ENCODE data around the gene ITGA8.

The ITGA8 gene

GRCh38 chr10:15550950-15551349 is 168.8 kb downstream of the ITGA8 start:
- no peak for TF ChIP-seq CTCF (IDR thresholded peaks at IDR 0.05; ENCODE audit: low read depth, low read length, missing control alignments)
- no peak overlapping the region for H3K4me3 ChIP-seq (ENCODE audit: low read depth, low read length)
- no peak for DNase-seq (ENCODE audit: low read depth)

- DNase-seq (ENCODE audit: low read depth): no peak
- H3K4me3 ChIP-seq (ENCODE audit: low read depth, low read length): no peak overlapping the region
- TF ChIP-seq CTCF (IDR thresholded peaks at IDR 0.05; ENCODE audit: low read depth, low read length, missing control alignments): no peak
Observed at GRCh38 chr10:15548331-15548730, 171.4 kb downstream of the ITGA8 start.

- DNase-seq (ENCODE audit: low read depth): no peak
- no peak for TF ChIP-seq CTCF (IDR thresholded peaks at IDR 0.05; ENCODE audit: low read depth, low read length, missing control alignments)
- no peak overlapping the region for H3K4me3 ChIP-seq (ENCODE audit: low read depth, low read length)
Observed at GRCh38 chr10:15546606-15547005, 173.1 kb downstream of the ITGA8 start.

- TF ChIP-seq CTCF (IDR thresholded peaks at IDR 0.05; ENCODE audit: low read depth, low read length, missing control alignments): no peak
Observed at GRCh38 chr10:15545884-15546283, 173.8 kb downstream of the ITGA8 start.

GRCh38 chr10:15545266-15545665 is 174.5 kb downstream of the ITGA8 start:
- no peak for DNase-seq (ENCODE audit: low read depth)
- H3K4me3 ChIP-seq (ENCODE audit: low read depth, low read length): no peak overlapping the region
- TF ChIP-seq CTCF (IDR thresholded peaks at IDR 0.05; ENCODE audit: low read depth, low read length, missing control alignments): no peak

More at GRCh38 chr10:15545884-15546283, 173.8 kb downstream of the ITGA8 start:
- H3K4me3 ChIP-seq (ENCODE audit: low read depth, low read length): no peak overlapping the region
- no peak for DNase-seq (ENCODE audit: low read depth)

GRCh38 chr10:15543994-15544393 is 175.7 kb downstream of the ITGA8 start:
- H3K4me3 ChIP-seq (ENCODE audit: low read depth, low read length): no peak overlapping the region
- TF ChIP-seq CTCF (IDR thresholded peaks at IDR 0.05; ENCODE audit: low read depth, low read length, missing control alignments): no peak
- DNase-seq (ENCODE audit: low read depth): no peak

- no peak overlapping the region for H3K4me3 ChIP-seq (ENCODE audit: low read depth, low read length)
- DNase-seq (ENCODE audit: low read depth): no peak
- TF ChIP-seq CTCF (IDR thresholded peaks at IDR 0.05; ENCODE audit: low read depth, low read length, missing control alignments): no peak
Observed at GRCh38 chr10:15542817-15543216, 176.9 kb downstream of the ITGA8 start.

All from GM12864 (cell line).